GM18526 (cell line): Measurements from ENCODE around the gene ZNF555.

Experiments
- POLR2A ChIP-seq: IDR thresholded peaks from 3 replicates; pipeline ENCODE4 v1.6.1; 2011; ENCODE audit not compliant: insufficient read length; ENCODE audit errors: extremely low read depth

Gene ZNF555

GRCh38 chr19:2804156-2805004, 36.9 kb upstream of the ZNF555 start:
- no peak for TF ChIP-seq POLR2A

DNA sequence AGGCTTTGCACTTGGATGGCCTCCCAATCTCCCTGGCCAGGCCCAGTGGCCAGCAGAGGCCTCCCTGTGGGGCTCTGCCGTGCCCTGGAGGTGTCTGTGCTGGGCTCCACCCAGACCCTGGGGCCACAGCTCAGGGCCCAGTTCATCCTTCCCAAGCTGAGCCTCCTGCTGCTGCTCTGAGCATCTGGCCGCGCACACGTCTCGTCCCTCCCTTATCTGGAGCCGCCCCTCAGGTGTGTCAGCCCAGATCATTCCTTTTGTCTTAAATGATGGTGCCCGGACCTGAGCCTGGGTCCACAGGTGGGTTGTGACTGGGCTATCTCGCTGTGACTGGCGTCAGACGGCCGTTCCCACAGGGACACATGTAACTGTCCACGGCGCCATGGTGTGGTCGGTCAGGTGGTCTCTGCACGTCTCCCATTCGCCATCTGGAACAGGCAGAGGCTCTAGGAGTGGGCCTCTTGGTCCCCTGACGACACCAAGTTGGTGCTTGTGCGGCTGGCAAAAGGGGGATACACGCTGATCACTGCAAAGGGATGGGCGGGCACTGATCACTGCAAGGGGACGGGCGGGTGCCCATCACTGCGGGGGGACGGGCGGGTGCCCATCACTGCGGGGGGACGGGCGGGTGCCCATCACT, 35.9 kb upstream of the ZNF555 start:
- TF ChIP-seq POLR2A: no peak

GRCh38 chr19:2805991-2806649, 35.2 kb upstream of the ZNF555 start:
- TF ChIP-seq POLR2A: no peak

DNA sequence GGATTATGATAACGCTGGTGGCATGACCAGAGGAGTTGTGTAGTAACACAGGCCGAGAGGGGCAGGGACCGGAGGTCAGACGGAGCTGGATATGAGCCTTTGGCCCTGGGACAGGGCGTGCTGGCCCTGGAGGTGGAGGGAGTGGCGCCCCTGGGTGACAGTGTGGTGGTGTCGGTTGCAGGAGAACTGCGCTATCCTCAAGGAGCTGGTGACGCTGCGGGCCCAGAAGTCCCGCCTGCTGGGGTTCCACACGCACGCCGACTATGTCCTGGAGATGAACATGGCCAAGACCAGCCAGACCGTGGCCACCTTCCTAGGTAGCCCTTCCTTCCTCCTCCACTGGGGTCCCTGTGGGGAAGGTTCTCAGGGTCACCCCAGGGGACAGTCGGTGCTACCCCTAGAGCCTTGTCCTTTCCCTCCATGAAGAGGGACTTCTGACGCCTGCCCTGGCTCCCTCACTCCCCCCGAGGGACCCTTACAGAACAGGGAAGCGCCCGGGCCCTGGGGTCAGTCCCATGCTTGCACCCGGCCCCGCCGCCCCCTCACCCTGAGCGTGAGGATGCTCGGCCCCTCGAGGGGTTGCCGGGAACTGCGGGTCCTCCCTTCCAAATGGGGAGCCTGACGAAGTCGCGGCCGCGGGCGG, 34.4 kb upstream of the ZNF555 start:
- no peak for TF ChIP-seq POLR2A

DNA sequence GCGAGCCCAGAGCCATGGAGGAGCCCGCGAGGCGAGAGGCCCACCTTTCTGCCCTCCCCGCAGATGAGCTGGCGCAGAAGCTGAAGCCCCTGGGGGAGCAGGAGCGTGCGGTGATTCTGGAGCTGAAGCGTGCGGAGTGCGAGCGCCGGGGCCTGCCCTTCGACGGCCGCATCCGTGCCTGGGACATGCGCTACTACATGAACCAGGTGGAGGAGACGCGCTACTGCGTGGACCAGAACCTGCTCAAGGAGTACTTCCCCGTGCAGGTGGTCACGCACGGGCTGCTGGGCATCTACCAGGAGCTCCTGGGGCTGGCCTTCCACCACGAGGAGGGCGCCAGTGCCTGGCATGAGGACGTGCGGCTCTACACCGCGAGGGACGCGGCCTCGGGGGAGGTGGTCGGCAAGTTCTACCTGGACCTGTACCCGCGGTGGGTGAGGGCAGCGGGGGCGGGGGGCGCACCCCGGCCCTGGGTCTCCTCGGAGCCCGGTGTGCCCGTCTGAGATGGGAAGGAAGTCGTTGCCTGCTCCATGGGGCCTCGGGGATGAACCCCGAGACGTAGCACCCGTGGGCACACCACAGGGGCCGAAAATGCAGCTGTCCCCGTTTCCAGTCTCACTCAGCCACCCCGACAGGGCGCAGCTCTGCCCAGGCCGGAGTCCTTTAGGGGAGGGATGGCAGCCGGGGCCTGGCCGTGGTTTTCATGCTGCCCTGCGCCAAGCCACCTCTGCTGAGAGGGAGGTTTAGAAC, 33.7 kb upstream of the ZNF555 start:
- TF ChIP-seq POLR2A: no peak

DNA sequence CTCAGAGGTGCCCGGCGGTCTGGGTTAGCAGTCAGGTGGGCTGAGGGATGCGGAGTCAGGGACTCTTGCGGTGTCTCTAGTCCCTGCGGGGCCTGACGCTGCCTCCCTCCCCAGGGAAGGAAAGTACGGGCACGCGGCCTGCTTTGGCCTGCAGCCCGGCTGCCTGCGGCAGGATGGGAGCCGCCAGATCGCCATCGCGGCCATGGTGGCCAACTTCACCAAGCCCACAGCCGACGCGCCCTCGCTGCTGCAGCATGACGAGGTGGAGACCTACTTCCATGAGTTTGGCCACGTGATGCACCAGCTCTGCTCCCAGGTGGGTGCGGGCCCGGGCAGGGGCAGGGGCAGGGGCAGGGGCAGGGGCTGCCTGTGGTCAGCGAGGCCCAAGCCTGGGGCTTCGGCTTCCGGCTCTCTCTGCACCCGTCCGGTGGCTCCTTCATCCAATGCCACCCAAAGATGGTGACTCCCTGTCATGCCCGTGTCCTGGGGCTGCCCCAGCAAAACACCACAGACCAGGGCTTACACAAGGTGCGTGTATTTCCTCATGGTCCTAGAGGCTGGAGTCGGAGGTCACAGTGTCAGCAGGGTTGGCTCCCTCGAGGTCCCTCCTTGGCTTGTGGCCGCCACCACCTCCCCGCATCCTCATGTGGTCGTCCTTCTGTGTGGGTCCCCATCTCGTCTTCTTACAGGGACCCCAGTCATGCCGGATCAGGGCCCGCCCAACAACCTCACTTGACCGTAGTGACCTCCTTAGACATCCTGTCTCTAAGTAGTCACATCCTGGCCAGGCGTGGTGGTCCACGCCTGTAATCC, 32.9 kb upstream of the ZNF555 start:
- no peak for TF ChIP-seq POLR2A

DNA sequence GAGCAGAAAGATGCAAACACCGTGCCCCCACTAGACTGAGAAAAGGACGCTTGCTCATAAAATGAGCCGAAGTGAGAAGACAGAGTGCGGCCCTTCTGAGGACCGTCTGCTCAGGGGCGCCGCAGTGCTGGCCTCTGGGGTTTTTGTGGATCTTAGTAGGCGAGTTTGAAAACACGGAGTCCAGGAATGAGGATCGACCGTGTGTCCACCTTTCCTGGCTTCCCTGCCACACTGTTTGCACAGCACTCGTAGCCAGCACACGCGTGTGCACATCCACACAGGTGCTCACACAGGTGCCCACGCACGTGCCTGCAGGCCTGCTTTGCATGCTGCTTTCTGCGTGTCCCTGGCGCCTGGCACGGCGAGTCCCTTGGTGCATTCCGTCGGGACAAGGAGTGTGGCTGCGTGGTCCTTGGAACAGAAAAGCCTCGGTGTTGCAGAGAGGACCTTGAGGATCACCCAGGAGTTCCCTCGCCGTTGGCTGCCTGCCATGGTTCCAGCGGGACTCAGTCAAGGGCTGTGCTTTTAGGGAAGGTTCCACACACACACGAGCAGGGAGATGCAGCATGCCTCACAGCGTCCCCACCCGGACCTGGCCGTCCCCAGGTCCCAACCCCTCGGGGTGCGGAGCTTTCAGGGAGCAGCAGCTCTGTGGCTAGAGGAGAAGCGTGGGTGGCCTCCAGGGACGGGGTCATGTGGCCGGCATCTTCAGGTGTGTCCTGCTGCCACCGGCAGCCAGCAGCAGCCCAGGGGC, 31.7 kb upstream of the ZNF555 start:
- TF ChIP-seq POLR2A: no peak

GRCh38 chr19:2810141-2811091, 30.9 kb upstream of the ZNF555 start:
- TF ChIP-seq POLR2A: no peak

DNA sequence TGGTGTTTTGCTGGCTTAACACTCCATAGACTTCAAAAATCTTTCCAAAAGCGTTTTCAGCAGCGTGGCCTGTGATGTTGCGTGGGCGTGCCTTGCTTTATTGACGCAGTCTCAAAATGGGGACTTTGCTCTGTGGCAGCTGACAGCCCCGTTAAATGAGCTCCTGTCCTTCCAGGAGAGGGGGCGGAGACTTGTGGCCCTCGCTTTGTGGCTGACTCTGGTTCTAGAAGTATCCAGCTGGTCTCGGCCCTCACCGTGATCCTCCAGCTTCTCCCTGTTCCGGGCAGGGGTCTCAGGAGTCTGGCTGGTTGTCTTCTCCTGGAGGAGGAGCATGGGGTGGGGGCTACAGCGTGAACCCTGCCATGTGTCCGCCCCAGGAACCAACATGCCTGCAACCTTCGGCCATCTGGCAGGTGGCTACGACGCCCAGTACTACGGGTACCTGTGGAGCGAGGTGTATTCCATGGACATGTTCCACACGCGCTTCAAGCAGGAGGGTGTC, 30.0 kb upstream of the ZNF555 start:
- TF ChIP-seq POLR2A: no peak

GRCh38 chr19:2811735-2812413, 29.4 kb upstream of the ZNF555 start:
- no peak for TF ChIP-seq POLR2A

- no peak for TF ChIP-seq POLR2A
Measured at GRCh38 chr19:2812414-2813234, 28.7 kb upstream of the ZNF555 start.
